ENCODE measurements around the gene GTPBP6. TPM values are rescaled to one million over a fixed set of nuclear protein-coding genes. Genes with fewer than 3 reads are reported as not detected.
A peak's percentile ranks its signal among the peaks of the same experiment; 100 is the strongest.
"Not testable (repeated sequence)": the region's sequence is repeated elsewhere in the genome, so short reads cannot be mapped to it uniquely, and the experiment has no call there.

The GTPBP6 gene
- total RNA-seq, 1 donor from 2014 or later, result 33.2 TPM

GRCh38 chrX:352181-352580 is 33.6 kb upstream of the GTPBP6 start:
- no peak for DNase-seq (ENCODE audit: low read depth in 2 of 2)

- DNase-seq (ENCODE audit: low read depth in 2 of 2), result no peak
These were observed 33.1 kb upstream of the GTPBP6 start for GRCh38 chrX:351736-352135.

GRCh38 chrX:351324-351641 is 32.7 kb upstream of the GTPBP6 start:
- not testable (repeated sequence) for DNase-seq (ENCODE audit: low read depth in 2 of 2)

- no peak for DNase-seq (ENCODE audit: low read depth in 2 of 2)
These were observed 32.1 kb upstream of the GTPBP6 start for GRCh38 chrX:350534-351323.

GRCh38 chrX:350148-350533 is 31.5 kb upstream of the GTPBP6 start:
- DNase-seq (ENCODE audit: low read depth in 2 of 2), result no peak

GRCh38 chrX:349702-350101 is 31.1 kb upstream of the GTPBP6 start:
- no peak for DNase-seq (ENCODE audit: low read depth in 2 of 2)

- peak in 1 of 2 donors; percentile 58 for DNase-seq (ENCODE audit: low read depth in 2 of 2)
These were observed 30.6 kb upstream of the GTPBP6 start for GRCh38 chrX:349196-349595.

GRCh38 chrX:348461-349117 is 30.0 kb upstream of the GTPBP6 start:
- peak in 1 of 2 donors; percentile 14 for DNase-seq (ENCODE audit: low read depth in 2 of 2)

GRCh38 chrX:347351-348117 is 28.9 kb upstream of the GTPBP6 start:
- no peak for DNase-seq (ENCODE audit: low read depth in 2 of 2)

GRCh38 chrX:346034-346813 is 27.6 kb upstream of the GTPBP6 start:
- no peak for DNase-seq (ENCODE audit: low read depth in 2 of 2)

GRCh38 chrX:345020-345925 is 26.7 kb upstream of the GTPBP6 start:
- no peak for DNase-seq (ENCODE audit: low read depth in 2 of 2)

- no peak for DNase-seq (ENCODE audit: low read depth in 2 of 2)
These were observed 25.8 kb upstream of the GTPBP6 start for GRCh38 chrX:344371-344901.

GRCh38 chrX:341541-342101 is 23.0 kb upstream of the GTPBP6 start:
- no peak for DNase-seq (ENCODE audit: low read depth in 2 of 2)

GRCh38 chrX:340641-341423 is 22.2 kb upstream of the GTPBP6 start:
- no peak for DNase-seq (ENCODE audit: low read depth in 2 of 2)

GRCh38 chrX:340121-340520 is 21.5 kb upstream of the GTPBP6 start:
- DNase-seq (ENCODE audit: low read depth in 2 of 2), result no peak

GRCh38 chrX:338836-339400 is 20.3 kb upstream of the GTPBP6 start:
- no peak for DNase-seq (ENCODE audit: low read depth in 2 of 2)

- no peak for DNase-seq (ENCODE audit: low read depth in 2 of 2)
These were observed 19.8 kb upstream of the GTPBP6 start for GRCh38 chrX:338281-338835.

GRCh38 chrX:337331-337831 is 18.8 kb upstream of the GTPBP6 start:
- no peak for DNase-seq (ENCODE audit: low read depth in 2 of 2)
